OCI-LY3 (cell line): Measurements from ENCODE around the gene RLN3.

Source experiments
- CTCF ChIP-seq: fragments of 200-600, 300-600 bp; sonication (generic); IDR thresholded peaks from 2 replicates; pipeline ENCODE4 v1.5.1; 2014; ENCODE audit warnings: antibody characterized with exemption, low read length, low read depth
- EZH2phosphoT487 ChIP-seq: fragments of 200-600 bp; shearing (Covaris generic); IDR thresholded peaks from 2 replicates; pipeline ENCODE4 v1.6.1; 2018; ENCODE audit warnings: antibody characterized with exemption, mixed run types, low read depth

- no peak for TF ChIP-seq CTCF
- TF ChIP-seq EZH2phosphoT487, result no peak
Observed at GRCh38 chr19:14053500-14053899, 25.6 kb downstream of the RLN3 start.
